HG02938 (cell line): ENCODE measurements around the gene FAM120A.

Source experiments
- ATAC-seq: cut with Tn5 transposase; IDR thresholded peaks from one replicate; pipeline ENCODE4 v1.9.1; 2021; ENCODE audit warnings: mild to moderate bottlenecking, moderate library complexity; ENCODE audit not compliant: unreplicated experiment

The FAM120A gene

DNA sequence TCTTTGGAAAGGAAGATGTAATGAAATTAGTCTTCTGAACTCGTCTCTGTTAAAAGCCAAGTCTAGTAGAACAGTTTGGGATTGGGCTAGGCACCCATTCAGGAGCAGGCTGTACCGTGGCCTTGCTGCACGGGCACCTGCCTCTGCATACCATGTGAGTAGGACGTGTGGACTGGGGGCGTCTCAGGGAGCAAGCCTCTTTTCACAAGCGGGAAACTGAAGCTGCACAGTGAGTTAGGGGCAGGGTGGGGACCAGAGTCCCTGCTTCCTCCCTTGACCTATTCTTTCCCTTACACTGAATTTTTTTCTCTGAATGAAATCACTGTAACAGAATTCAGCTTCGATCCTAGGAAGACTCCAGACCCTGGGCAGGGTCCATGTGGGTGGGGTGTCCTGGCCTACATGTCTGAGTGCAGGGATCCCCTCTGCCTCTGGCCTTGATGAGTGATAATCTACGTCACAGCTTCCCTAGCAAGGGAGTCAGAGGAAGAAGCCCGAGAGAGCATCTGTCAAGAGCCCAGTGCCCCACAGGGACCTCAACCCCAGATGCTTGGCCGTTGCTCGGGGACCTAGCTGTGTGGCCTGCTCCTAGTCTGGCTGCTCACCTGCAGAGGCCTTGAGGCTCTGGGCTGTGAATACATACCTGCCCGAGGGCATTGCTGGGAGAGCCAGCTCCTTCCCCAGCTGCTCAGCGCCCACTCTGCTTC, 140.0 kb downstream of the FAM120A start:
- ATAC-seq, result no peak

- no peak for ATAC-seq
These were observed 140.6 kb downstream of the FAM120A start for GRCh38 chr9:93592008-93592642.

GRCh38 chr9:93592643-93593021, 141.1 kb downstream of the FAM120A start:
- ATAC-seq, result no peak

DNA sequence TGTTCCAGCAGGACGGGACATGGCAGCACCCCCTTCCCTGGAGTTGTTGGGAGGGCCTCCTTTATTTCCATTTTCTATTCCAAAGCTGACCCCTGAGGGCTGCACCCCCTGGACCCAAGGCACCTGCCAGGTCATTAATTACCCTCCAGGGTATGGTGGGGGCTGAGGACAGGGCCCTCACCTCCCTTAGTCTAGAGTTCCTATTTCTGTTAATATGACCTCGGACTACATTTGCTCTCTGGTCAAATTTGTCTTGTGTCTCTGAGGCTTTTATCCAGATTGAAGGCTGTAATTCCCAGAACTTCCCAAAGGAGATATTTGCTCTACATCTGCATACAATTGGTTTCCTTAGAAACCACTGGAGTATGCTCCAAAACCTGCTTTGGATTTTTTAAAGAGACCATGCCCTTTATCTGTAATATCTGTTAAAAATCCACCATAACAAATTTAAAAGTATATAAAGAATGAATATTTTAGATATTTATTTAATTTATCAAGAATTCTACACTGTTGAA, 141.7 kb downstream of the FAM120A start:
- no peak for ATAC-seq

DNA sequence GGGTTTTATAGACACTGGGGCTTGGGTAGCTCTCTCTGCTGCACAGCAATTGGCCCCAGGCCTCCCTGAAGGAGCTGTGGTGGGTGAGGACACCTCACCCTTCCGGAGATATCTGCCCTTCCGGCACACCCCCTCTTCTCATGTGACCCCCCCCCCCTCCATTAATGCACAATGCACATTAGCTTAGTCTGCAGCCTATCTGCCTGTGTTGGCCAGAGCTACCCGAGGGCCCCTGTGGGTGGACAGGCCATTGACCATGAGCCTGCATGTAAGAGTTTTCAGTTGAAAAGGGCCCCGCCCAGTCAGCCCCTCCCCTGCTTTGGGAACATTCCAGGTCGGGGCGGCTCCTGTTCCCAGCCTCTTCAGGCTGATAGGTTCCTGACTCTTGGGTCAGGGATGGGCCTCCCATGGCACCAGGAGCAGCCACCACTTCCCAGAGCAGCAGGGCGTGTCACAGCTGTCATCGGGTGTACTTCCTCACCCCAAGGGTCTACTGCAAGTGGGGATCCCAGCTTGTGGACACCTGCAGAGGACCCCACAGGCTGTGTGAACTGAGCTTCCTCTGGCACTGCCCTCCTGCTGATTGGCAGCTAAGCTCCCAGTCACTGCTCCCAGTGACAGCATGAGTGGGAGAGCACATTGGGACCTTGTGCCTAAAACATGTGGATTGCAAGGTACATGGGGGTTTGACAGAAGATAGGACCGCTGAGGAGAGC, 142.7 kb downstream of the FAM120A start:
- no peak for ATAC-seq

DNA sequence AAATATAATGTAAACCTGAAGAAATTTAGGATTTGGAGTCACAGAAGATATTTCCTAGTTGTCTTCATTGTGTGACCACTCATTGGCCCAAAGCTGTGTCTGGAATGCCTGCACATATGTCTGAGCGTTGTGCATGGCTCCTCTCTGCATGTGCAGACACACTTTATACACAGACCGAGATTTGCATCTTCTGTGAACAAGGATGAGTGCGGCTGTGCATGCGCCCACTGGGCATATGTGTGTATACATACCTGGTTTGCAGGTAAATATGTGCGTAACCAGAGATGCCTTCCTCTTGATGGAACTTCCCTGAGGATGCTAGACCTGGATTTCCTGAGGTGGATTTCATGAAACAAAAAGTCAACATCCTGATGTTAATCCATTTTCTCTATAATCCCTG, 144.0 kb downstream of the FAM120A start:
- ATAC-seq, result no peak

GRCh38 chr9:93595861-93596365, 144.4 kb downstream of the FAM120A start:
- no peak for ATAC-seq

DNA sequence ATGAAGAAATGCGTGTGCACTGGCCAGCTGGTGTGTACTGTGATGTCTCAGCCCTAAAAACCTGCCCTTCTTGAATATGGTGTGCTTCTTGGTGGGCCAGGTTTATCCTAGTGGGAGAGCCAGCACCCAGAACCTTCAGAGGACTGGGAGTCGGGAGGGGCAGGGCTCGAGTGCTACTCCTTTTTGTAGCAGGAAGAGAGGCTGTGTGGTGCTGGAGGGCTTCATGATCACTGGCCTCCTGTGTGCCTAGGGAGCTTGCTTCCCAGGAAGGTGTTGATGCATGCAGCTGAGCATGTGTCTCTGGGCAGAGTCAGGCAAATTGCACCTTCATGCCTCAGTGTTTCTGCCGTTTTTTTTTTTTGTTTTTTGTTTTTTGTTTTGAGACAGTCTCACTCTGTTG, 144.9 kb downstream of the FAM120A start:
- ATAC-seq, result no peak

- no peak for ATAC-seq
These were observed 145.7 kb downstream of the FAM120A start for GRCh38 chr9:93597142-93597706.

GRCh38 chr9:93597871-93598646, 146.6 kb downstream of the FAM120A start:
- ATAC-seq, result no peak

DNA sequence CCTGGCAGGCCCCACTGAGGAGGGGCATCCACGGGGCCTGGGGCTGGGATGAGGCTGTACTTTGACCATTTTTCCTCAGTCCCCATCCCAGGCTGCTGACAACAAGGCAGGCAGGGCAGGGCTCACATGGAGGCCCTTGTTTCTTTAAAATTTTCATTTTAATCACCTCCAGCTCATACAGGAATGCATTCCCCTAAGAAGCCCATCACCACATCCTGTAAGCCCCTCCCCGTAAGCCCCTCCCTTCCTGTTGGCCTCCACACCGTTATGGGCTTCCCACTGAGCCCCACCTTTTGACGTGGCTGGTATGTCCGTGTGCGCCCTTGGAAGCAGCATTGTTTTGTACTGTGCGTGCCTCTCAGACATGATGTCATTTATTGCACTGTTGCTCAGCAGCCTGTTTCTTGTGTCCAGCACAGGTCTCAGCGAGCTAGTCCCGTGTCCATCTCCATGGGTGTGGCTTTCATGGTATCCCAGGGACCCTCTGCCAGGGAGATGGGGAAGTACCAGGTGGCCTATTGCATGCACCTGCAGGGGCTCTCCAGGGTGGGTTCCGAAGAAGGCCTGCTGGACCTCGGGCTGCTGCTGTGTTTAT, 147.3 kb downstream of the FAM120A start:
- ATAC-seq, result no peak

- no peak for ATAC-seq
These were observed 148.3 kb downstream of the FAM120A start for GRCh38 chr9:93599571-93600403.

GRCh38 chr9:93600504-93600903, 149.0 kb downstream of the FAM120A start:
- no peak for ATAC-seq

- no peak for ATAC-seq
These were observed 149.6 kb downstream of the FAM120A start for GRCh38 chr9:93601063-93601462.

DNA sequence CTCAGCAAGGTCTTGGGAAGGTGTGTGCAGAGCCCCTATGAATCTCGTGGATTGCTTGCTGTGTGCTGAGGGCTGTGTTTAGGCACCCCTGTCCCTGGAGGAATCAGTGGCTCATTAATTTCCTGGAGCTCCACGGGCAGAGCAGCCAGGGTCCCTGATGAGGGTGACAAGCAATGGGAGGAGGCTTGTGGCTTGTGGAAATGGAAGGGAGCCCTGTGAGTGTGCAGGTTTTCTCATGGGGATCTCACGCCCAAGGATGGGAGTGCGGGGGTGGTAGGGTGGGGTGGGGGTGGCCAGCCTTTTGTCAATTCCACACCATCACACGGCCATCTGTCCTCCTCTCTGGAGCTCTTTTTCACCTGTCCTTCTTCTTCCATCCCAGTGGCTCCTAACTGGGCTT, 150.2 kb downstream of the FAM120A start:
- ATAC-seq, result no peak

DNA sequence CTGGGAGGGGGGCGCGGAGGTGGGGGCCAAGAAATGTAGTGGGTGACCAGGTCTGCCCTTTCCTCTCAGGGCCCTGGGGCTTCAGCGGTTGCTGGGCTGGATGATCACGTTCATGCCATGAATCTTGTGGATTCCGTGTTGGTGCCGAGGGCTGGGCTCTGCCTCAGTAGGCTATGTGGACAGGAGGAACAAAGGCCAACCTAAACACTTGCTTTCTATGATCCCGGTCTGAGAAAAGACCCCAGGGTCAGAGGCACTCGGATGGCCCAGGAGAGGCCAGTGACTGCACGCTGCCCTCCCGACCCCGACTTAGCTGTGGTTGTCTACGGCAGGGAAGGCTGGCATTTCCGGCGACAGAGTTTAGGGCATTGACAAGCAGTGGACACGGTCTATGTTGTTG, 151.5 kb downstream of the FAM120A start:
- no peak for ATAC-seq

- no peak for ATAC-seq
These were observed 152.4 kb downstream of the FAM120A start for GRCh38 chr9:93603906-93604326.

DNA sequence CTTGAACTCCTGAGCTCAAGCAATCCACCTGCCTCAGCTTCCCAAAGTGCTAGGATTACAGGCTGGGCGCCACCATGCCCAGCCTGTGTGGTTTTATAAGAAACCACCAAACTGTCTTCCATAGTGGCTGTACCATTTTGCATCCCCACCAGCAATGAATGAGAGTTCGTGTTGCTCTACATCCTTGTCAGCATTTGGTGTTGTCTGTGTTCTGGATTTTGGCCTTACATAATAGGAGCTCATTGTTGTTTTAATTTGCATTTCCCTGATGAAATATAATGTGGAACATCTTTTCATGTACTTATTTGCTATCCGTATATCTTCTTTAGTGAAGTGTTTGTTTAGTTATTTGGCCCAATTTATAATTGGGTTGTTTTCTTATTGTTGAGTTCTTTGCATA, 154.7 kb downstream of the FAM120A start:
- no peak for ATAC-seq

DNA sequence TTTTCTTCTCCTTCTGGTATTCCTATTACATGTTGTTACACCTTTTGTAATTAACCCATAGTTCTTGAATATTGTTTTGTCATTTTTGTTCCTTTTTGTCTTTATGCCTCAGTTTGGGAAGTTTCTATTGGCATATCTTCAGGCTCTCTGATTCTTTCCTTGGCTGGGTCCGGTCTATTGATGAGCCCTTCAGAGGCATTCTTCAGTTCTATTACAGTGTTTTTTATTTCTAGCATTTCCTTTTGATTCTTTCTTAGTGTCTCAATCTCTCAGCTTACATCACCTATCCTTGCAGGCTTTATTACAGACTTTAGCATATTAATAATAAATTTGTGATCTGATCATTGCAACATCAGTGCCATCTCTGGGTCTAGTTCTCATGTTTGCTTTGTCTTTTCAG, 158.7 kb downstream of the FAM120A start:
- ATAC-seq, result no peak
